ENCODE results near the gene TUBGCP6. TPM values are rescaled to one million over a fixed set of nuclear protein-coding genes. Genes with fewer than 3 reads are reported as not detected.

TUBGCP6 gene
- total and polyA plus RNA-seq, 2 donors (not counting 3 experiments of a cell fraction or from before 2014, with no cell fraction given) = 33.1 to 45.3 TPM

DNA sequence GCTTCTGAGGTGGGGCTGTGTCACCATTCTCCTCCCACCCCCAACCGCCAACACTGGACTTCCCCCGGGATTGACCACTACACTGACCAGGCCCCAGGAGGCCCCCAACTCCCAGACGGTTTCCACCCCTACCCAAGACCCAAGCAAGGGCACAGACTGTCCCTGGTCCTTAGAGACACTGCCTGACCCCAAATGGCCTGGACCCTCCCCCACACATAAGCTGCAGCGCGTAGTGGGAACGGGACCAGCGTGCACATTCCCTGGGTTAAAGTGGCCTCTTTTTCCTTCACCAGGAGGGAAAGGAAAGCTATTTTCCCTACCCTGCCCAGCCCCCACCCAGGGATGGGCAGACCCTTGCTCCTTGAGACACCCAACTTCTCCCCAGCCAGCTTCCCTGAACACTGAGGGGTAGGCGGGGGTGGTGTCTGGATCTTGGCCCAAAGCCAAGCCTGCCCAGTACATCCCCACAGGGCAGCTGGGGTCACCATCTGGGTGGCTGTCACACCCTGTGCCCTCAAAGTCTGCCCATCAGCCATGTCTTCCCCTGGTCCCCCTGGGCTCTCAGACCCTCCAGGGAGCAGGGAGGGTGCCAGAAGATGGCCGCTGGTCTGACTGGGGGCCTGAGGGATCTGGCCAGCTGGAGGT is 18.3 kb upstream of the TUBGCP6 start:
- H3K4me3 ChIP-seq (replicated peaks in 1 of 3; ENCODE audit: insufficient read depth in 1 of 3, low read depth in 1 of 3, low read length in 3 of 3) = no peak overlapping the region
- H3K4me1 ChIP-seq (ENCODE audit: control insufficient read depth, extremely low read depth, insufficient read depth, low read length) = peaks cover 11% of the 10 kb centered on the region
- POLR2A ChIA-PET = no interaction called here
- dilution Hi-C loops (cut with MboI; ENCODE audit: extremely low pct_ligation_motif_present, low sequenced_read_pairs) (no loop called here), intact Hi-C loops (cut with micrococcal nuclease) (no loop called here)
- TF ChIP-seq, protein P1, sequence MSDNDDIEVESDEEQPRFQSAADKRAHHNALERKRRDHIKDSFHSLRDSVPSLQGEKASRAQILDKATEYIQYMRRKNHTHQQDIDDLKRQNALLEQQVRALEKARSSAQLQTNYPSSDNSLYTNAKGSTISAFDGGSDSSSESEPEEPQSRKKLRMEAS (IDR thresholded peaks at IDR 0.05; ENCODE audit: insufficient read depth, insufficient read length) = no peak
- TF ChIP-seq MYC (IDR thresholded peaks at IDR 0.05; ENCODE audit: low read depth, low read length) (no peak), GATA2 (IDR thresholded peaks at IDR 0.05; ENCODE audit: insufficient read depth, insufficient read length, low read depth, low read length) (no peak), CTCF (IDR thresholded peaks at IDR 0.05; ENCODE audit: extremely low read depth in 1 of 2, insufficient read depth in 1 of 2, low read depth in 1 of 2, low read length in 2 of 2) (no peak), JUN (IDR thresholded peaks at IDR 0.05; ENCODE audit: borderline replicate concordance, insufficient read depth, insufficient read length, low read depth) (no peak), POLR2A (IDR thresholded peaks at IDR 0.05; ENCODE audit: low read depth, low read length) (no peak), EZH2 (IDR thresholded peaks at IDR 0.05; ENCODE audit: borderline replicate concordance, low read depth, low read length, severe bottlenecking) (no peak), FOS (IDR thresholded peaks at IDR 0.05; ENCODE audit: borderline replicate concordance, insufficient read depth, low read length) (no peak), POLR2AphosphoS5 (IDR thresholded peaks at IDR 0.05; ENCODE audit: insufficient read depth, low read depth, low read length) (no peak)
- H3K4me2 ChIP-seq (ENCODE audit: insufficient read depth, low read length) = no peak overlapping the region
- no peaks in the 10 kb centered on the region for H3K9me3 ChIP-seq (replicated peaks; ENCODE audit: control insufficient read depth, insufficient read depth, low read length)
- peaks cover 0 to 6% of the 10 kb centered on the region in 2 experiments for H3K36me3 ChIP-seq (ENCODE audit: control insufficient read depth in 2 of 2, extremely low read depth in 1 of 2, insufficient read depth in 2 of 2, low read length in 2 of 2)
- DNase-seq (ENCODE audit: low read depth, low spot score) (no peak), FAIRE-seq (no peak)
- no peaks in the 10 kb centered on the region for H3K27me3 ChIP-seq (ENCODE audit: control insufficient read depth in 2 of 2, insufficient read depth in 2 of 2, low read length in 2 of 2)
- peaks cover 22% of the 10 kb centered on the region for H3K79me2 ChIP-seq (ENCODE audit: control insufficient read depth, insufficient read depth, low read length)
- H2AFZ ChIP-seq (ENCODE audit: low read depth, low read length) = no peak overlapping the region
- H4K20me1 ChIP-seq (replicated peaks; ENCODE audit: control insufficient read depth, extremely low read depth, insufficient read depth, low read length) = no peaks in the 10 kb centered on the region
- H3K9ac ChIP-seq (replicated peaks; ENCODE audit: extremely low read depth, insufficient read depth, low read length) = no peak overlapping the region
- CTCF ChIA-PET = interaction anchor here (0.9 to 4.9 kb wide), 5 partner anchors 11 to 262 kb away, joined by 3 to 41 read pairs (median 3); partner anchors contain the start of genes HDAC10 and SCO2
- no peak overlapping the region for H3K27ac ChIP-seq (ENCODE audit: insufficient read depth, low read depth, low read length)
- no TSS peak for BruUV-seq (replicated peaks)
- no peaks in the 10 kb centered on the region for H3K9me1 ChIP-seq (replicated peaks; ENCODE audit: control insufficient read depth, extremely low read depth, insufficient read depth, low read length)

All from endothelial cell of umbilical vein (primary cell).